Measurements from ENCODE around the gene MAGI2.

The MAGI2 gene

GRCh38 chr7:78900806-78901205 is 552.7 kb downstream of the MAGI2 start:
- no peak for TF ChIP-seq ZNF70 (CRISPR knock-in tag; IDR thresholded peaks at IDR 0.05)

GRCh38 chr7:78895393-78895792 is 558.1 kb downstream of the MAGI2 start:
- ATAC-seq = no peak
- no peak for TF ChIP-seq CSRNP3 (CRISPR knock-in tag; IDR thresholded peaks at IDR 0.05)
- TF ChIP-seq ZC3H10 (CRISPR knock-in tag; IDR thresholded peaks at IDR 0.05) = no peak
- no peak for TF ChIP-seq TSHZ2 (CRISPR knock-in tag; IDR thresholded peaks at IDR 0.05)
- no peak for TF ChIP-seq OSR1 (CRISPR knock-in tag; IDR thresholded peaks at IDR 0.05)
- TF ChIP-seq ARNTL (CRISPR knock-in tag; IDR thresholded peaks at IDR 0.05; ENCODE audit: borderline replicate concordance, low read depth) = no peak
- no peak for TF ChIP-seq ISL1 (CRISPR knock-in tag; IDR thresholded peaks at IDR 0.05)
- no peak for TF ChIP-seq SNAI2 (CRISPR knock-in tag; IDR thresholded peaks at IDR 0.05)
- TF ChIP-seq CREB5 (CRISPR knock-in tag; IDR thresholded peaks at IDR 0.05; ENCODE audit: low read depth) = no peak

More at GRCh38 chr7:78900806-78901205, 552.7 kb downstream of the MAGI2 start:
- ATAC-seq = no peak

- no peak for ATAC-seq
- TF ChIP-seq TCF4 (CRISPR knock-in tag; IDR thresholded peaks at IDR 0.05; ENCODE audit: borderline replicate concordance) (no peak), PATZ1 (CRISPR knock-in tag; IDR thresholded peaks at IDR 0.05; ENCODE audit: borderline replicate concordance) (no peak), CREB5 (CRISPR knock-in tag; IDR thresholded peaks at IDR 0.05; ENCODE audit: low read depth) (no peak), ZNF70 (CRISPR knock-in tag; IDR thresholded peaks at IDR 0.05) (no peak), TOX (CRISPR knock-in tag; IDR thresholded peaks at IDR 0.05; ENCODE audit: borderline replicate concordance) (no peak), ZNF8 (CRISPR knock-in tag; IDR thresholded peaks at IDR 0.05) (no peak), ZFP30 (CRISPR knock-in tag; IDR thresholded peaks at IDR 0.05) (no peak), SNAI2 (CRISPR knock-in tag; IDR thresholded peaks at IDR 0.05) (no peak), PPARA (CRISPR knock-in tag; IDR thresholded peaks at IDR 0.05; ENCODE audit: borderline replicate concordance) (no peak), ARNTL (CRISPR knock-in tag; IDR thresholded peaks at IDR 0.05; ENCODE audit: borderline replicate concordance, low read depth) (no peak), BACH2 (CRISPR knock-in tag; IDR thresholded peaks at IDR 0.05; ENCODE audit: borderline replicate concordance) (no peak), GLIS3 (CRISPR knock-in tag; IDR thresholded peaks at IDR 0.05) (no peak), ZNF565 (CRISPR knock-in tag; conservative IDR thresholded peaks at IDR 0.05; ENCODE audit: low read depth) (no peak)
Observed at GRCh38 chr7:78879206-78879605, 574.3 kb downstream of the MAGI2 start.

- ATAC-seq = no peak
- TF ChIP-seq POU6F1 (CRISPR knock-in tag; IDR thresholded peaks at IDR 0.05; ENCODE audit: borderline replicate concordance, low read depth) (no peak), CREB5 (CRISPR knock-in tag; IDR thresholded peaks at IDR 0.05; ENCODE audit: low read depth) (no peak), ZFP30 (CRISPR knock-in tag; IDR thresholded peaks at IDR 0.05) (no peak), CSRNP3 (CRISPR knock-in tag; IDR thresholded peaks at IDR 0.05) (no peak), ZNF70 (CRISPR knock-in tag; IDR thresholded peaks at IDR 0.05) (no peak), PPARA (CRISPR knock-in tag; IDR thresholded peaks at IDR 0.05; ENCODE audit: borderline replicate concordance) (no peak), ZFP3 (CRISPR knock-in tag; IDR thresholded peaks at IDR 0.05) (no peak), ZC3H10 (CRISPR knock-in tag; IDR thresholded peaks at IDR 0.05) (no peak), ISL1 (CRISPR knock-in tag; IDR thresholded peaks at IDR 0.05) (no peak), CSDC2 (CRISPR knock-in tag; IDR thresholded peaks at IDR 0.05) (no peak)
Observed at GRCh38 chr7:78873117-78873516, 580.4 kb downstream of the MAGI2 start.

Measured in SK-N-SH treated with all-trans-retinoic acid at 6 μM for 48 hours (cell line).